Activated CD8-positive, alpha-beta T cell treated with anti-CD3 and anti-CD28 coated beads for 36 hours (primary cell): Measurements from ENCODE around the gene CALML3. TPM values are rescaled to one million over a fixed set of nuclear protein-coding genes. Genes with fewer than 3 reads are reported as not detected.

ENCODE experiments used
- ATAC-seq: fragments of 200-7000 bp; cut with Tn5 transposase; one replicate; pipeline ENCODE4 v1.10.0; 2021; ENCODE audit warnings: mild to moderate bottlenecking, moderate library complexity
- CTCF ChIA-PET: fragments of 350-600 bp; sonication (Branson Sonifier 250); formaldehyde crosslinking; loops from one replicate; lab custom pipeline; 2021; ENCODE audit warnings: antibody characterized with exemption; lab: Charles Lee
- POLR2A ChIA-PET: fragments of 350-600 bp; sonication (Branson Sonifier 250); formaldehyde crosslinking; loops from one replicate; lab custom pipeline; 2021; ENCODE audit warnings: antibody characterized with exemption; lab: Charles Lee
- DNase-seq: peaks from one replicate; pipeline ENCODE4 v3.0.0-alpha.2; 2020
- H3K27ac Mint-ChIP-seq: one replicate; pipeline ENCODE4 v1.8.0; 2021; ENCODE audit warnings: mild to moderate bottlenecking, mixed read lengths
- H3K27me3 Mint-ChIP-seq: one replicate; pipeline ENCODE4 v1.8.0; 2021; ENCODE audit warnings: mixed read lengths
- H3K36me3 Mint-ChIP-seq: one replicate; pipeline ENCODE4 v1.8.0; 2021; ENCODE audit warnings: low read depth, mixed read lengths
- H3K4me1 Mint-ChIP-seq: one replicate; pipeline ENCODE4 v1.8.0; 2021; ENCODE audit warnings: low read depth, mixed read lengths
- H3K4me3 Mint-ChIP-seq: one replicate; pipeline ENCODE4 v1.8.0; 2021; ENCODE audit warnings: mild to moderate bottlenecking, moderate library complexity, mixed read lengths
- H3K9me3 Mint-ChIP-seq: one replicate; pipeline ENCODE4 v1.8.0; 2021; ENCODE audit warnings: mixed read lengths
- intact Hi-C: fragments of 100-400 bp; cut with micrococcal nuclease; formaldehyde crosslinking; loops from one replicate; pipeline ENCODE4 v1.10.0; 2022
- total RNA-seq, 2 experiments: library from RNA; stranded (reverse); gene quantifications; one replicate each; pipeline ENCODE4 v1.2.3, GENCODE V29; 2021
- TF ChIP-seq, protein P1 (sequence below): fragments of 200-600 bp; IDR thresholded peaks from one replicate; pipeline ENCODE4 v1.8.0; 2022; ENCODE audit warnings: antibody characterized with exemption, mild to moderate bottlenecking

The CALML3 gene
- total RNA-seq, 2 experiments from 2014 or later, result not detected

DNA sequence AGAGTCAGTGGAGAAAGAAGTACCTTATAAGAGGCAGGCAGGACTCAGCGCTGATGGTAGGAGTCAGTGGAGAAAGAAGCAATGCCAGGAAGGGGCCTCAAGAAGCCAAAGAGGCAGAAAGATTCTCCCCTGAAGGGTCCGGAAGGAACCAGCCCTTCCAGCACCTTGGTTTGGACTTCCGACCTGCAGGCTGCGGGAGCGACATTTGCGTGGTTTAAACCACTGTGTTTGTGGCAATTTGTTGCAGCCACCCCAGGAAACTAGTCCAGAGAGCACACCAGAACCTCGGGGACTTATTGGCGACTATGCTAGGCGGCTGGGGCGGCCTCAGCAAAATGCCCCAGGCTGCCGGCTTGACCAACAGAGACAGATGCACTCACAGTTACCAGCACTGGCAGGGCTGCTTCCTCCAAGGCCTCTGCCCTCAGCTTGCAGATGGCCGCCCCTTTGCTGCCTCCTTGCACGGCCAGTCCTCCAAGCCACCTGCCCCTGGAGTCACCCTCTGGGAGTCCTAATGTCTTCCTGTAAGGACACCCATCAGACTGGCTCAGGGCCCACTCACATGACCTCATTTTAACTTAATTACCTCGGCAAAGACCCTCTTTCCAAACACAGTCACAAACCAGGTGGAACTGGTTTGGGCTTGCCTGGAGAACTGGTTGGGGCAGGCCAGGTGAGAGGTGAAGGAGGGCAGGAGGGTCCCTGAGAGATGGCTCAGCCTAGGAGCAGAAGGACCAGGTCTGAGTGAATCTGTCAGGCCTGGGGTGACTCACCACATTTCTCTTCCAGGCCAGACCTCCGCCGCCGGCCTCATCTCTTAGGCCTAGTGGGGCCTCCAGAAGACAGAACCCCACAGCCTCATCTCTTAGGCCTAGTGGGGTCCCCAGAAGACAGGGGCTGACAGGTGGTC lies 26.1 kb downstream of the CALML3 start:
- ChIA-PET CTCF (interaction anchor here (1.3 to 2.9 kb wide), 4 partner anchors 72 to 109 kb away, joined by 3 to 18 read pairs (median 6); no protein-coding TSS in a partner anchor), POLR2A (interaction anchor here (0.9 kb wide), 1 partner anchor 12 kb away, joined by 3 read pairs; no protein-coding TSS in a partner anchor)
- H3K36me3 Mint-ChIP-seq, result no peaks in the 10 kb centered on the region
- H3K9me3 Mint-ChIP-seq, result no peaks in the 10 kb centered on the region
- H3K27me3 Mint-ChIP-seq, result no peaks in the 10 kb centered on the region
- no peak overlapping the region for H3K27ac Mint-ChIP-seq
- H3K4me3 Mint-ChIP-seq, result no peak overlapping the region
- peaks cover 31% of the 10 kb centered on the region for H3K4me1 Mint-ChIP-seq
- ATAC-seq (no peak), DNase-seq (no peak)
- intact Hi-C loops, result loop anchor here (5.0 kb wide), 1 partner anchor 104 kb away; no protein-coding TSS in a partner anchor
- TF ChIP-seq, protein P1, sequence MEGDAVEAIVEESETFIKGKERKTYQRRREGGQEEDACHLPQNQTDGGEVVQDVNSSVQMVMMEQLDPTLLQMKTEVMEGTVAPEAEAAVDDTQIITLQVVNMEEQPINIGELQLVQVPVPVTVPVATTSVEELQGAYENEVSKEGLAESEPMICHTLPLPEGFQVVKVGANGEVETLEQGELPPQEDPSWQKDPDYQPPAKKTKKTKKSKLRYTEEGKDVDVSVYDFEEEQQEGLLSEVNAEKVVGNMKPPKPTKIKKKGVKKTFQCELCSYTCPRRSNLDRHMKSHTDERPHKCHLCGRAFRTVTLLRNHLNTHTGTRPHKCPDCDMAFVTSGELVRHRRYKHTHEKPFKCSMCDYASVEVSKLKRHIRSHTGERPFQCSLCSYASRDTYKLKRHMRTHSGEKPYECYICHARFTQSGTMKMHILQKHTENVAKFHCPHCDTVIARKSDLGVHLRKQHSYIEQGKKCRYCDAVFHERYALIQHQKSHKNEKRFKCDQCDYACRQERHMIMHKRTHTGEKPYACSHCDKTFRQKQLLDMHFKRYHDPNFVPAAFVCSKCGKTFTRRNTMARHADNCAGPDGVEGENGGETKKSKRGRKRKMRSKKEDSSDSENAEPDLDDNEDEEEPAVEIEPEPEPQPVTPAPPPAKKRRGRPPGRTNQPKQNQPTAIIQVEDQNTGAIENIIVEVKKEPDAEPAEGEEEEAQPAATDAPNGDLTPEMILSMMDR, result no peak

DNA sequence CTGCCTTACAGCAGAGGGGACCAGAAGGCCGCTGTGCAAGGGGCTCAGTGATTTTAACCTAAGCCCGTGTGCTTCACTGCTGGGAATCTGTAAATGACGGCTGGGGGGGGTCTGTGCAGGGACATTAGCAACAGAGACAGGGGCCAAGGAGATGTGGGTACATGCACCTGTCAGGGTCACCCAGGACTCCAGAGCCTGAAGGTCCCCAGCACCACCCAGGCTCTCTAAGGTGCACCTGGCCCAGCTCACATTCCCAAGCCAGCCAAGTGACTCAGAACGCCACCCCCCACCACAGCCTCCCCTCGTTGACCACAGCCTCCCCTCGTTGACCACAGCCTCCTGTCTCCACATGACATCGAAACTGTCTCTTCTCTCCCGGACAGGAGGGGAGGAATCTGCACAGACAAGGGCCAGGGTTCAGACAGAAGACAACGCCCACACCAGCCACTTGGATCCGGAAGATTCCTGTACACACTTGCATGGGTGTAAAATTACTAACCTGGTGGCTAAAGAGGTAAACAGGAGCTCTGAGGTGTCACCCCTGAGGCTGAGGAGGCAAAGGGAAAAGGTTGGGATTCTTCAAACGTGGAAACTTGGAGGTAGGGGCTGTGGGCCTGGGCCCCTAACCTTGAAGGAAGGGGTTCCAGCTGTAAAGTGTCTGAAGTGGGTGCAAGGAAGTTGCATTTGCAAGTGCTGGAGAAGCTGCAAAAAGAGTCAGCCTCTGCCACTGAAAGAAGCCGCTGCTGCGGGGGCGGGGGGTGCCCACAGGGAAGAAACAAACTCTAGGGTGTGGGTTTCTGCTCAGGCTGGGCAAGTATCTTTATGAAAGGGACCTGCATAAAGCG lies 27.0 kb downstream of the CALML3 start:
- TF ChIP-seq, protein P1, result no peak
- Mint-ChIP-seq H3K27ac (peak overlapping the region; percentile 67), H3K4me1 (peaks cover 31% of the 10 kb centered on the region), H3K36me3 (no peaks in the 10 kb centered on the region), H3K9me3 (no peaks in the 10 kb centered on the region), H3K4me3 (no peak overlapping the region), H3K27me3 (no peaks in the 10 kb centered on the region)
- ATAC-seq (peak; percentile 52), DNase-seq (peak; percentile 94)
- intact Hi-C loops, result loop anchor here (5.0 kb wide), 1 partner anchor 104 kb away; no protein-coding TSS in a partner anchor
- CTCF ChIA-PET, result interaction anchor here (1.4 kb wide), 2 partner anchors 71 to 107 kb away, joined by 5 to 8 read pairs; no protein-coding TSS in a partner anchor
- POLR2A ChIA-PET, result interaction anchor here (0.6 kb wide), 1 partner anchor 166 kb away, joined by 3 read pairs; no protein-coding TSS in a partner anchor

DNA sequence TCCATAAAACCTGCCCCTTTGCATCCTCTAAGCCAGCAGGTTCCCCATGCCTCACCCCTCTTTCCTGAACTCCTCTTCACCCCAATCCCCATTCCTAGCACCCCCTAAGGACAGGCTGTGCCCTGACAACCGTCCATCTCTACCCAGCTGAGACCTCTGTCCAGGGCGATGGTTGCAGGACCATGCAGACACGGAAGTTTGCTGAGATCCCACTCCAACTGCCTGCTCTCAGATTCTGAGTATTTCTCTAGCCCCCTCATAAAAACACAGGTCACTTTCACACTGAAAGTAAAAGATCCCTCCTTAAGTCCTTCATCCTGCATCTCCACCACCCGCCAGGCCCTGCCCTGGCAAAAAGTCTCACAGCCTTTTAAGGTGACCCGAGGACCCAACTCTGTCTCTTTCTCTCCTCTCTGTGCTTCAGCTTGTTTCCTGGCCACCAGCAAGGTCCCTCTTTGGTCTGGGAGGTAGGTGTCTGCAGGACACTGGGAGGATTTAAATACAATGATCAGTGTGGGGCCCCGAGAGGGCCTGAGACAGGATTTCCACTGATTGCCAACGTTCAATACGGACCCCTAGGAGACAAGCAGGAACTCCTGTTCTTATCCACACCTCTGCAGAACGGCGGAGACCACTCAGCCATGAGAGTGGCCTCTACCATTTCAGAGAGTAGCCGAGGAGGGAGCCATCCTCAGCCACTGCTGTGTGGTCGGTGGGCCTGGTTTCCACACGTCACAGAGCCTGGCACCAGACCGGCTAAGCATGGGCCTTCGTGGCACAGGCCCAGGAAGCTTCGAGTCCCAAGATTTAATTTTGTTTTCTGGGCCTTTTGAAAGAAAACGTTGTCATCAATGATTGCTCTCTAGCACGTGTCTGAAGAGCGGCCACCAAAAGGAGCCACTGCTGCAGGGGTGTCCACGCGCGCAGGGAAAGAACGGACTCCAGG lies 27.9 kb downstream of the CALML3 start:
- Mint-ChIP-seq H3K36me3 (no peaks in the 10 kb centered on the region), H3K27ac (peak overlapping the region; percentile 67), H3K4me3 (no peak overlapping the region), H3K4me1 (peaks cover 31% of the 10 kb centered on the region), H3K27me3 (no peaks in the 10 kb centered on the region), H3K9me3 (no peaks in the 10 kb centered on the region)
- intact Hi-C loops, result loop anchor here (5.0 kb wide), 1 partner anchor 105 kb away; no protein-coding TSS in a partner anchor
- DNase-seq (no peak), ATAC-seq (no peak)
- ChIA-PET POLR2A (no interaction called here), CTCF (interaction anchor here (1.4 kb wide), 2 partner anchors 71 to 108 kb away, joined by 5 to 8 read pairs; no protein-coding TSS in a partner anchor)
- TF ChIP-seq, protein P1, result no peak

DNA sequence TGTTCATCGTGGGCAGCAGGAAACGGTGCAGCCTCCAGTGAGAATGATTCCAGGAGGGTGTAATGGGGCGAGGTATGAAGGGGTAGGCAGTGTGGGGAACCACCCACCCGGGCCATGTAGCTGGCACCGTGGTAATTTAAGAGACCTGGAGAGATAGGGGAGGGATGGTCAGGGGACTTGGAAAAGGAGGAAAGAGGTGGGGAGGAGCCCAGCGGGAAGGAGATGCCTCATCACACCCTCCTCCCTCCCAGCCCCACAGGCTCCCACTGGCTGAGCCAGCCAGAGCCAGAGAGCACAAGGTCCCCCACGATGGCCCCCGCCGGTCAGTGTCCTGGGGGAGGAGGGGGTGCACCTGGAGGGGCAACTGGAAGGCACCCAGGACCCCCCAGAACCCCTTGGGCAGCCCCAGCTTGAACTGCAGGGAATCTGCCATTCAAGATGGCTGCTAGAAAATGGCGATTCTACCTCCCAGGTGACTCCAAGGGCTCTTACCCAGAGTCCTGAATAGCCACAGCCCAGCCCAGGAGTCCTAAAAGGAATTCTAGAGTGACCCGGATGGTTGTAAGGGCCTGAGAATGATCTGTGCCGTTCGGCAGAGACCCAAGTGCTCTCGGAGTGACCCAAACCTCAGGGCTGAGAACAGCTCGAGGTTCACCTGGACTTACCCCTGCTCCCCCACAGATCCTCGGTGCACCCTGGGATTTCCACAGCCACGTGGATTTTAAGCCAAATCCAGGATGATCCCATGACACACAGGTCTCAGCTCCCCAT lies 28.8 kb downstream of the CALML3 start:
- no peak overlapping the region for H3K4me3 Mint-ChIP-seq
- POLR2A ChIA-PET, result no interaction called here
- peaks cover 31% of the 10 kb centered on the region for H3K4me1 Mint-ChIP-seq
- H3K36me3 Mint-ChIP-seq, result no peaks in the 10 kb centered on the region
- ATAC-seq (no peak), DNase-seq (no peak)
- H3K27ac Mint-ChIP-seq, result no peak overlapping the region
- CTCF ChIA-PET, result interaction anchor here (2.1 kb wide), 1 partner anchor 70 kb away, joined by 8 read pairs; no protein-coding TSS in a partner anchor
- H3K9me3 Mint-ChIP-seq, result no peaks in the 10 kb centered on the region
- no peaks in the 10 kb centered on the region for H3K27me3 Mint-ChIP-seq
- TF ChIP-seq, protein P1, result no peak
- intact Hi-C loops, result loop anchor here (5.0 kb wide), 1 partner anchor 106 kb away; no protein-coding TSS in a partner anchor
